ENCODE measurements around the gene GLS. TPM values are rescaled to one million over a fixed set of nuclear protein-coding genes. Genes with fewer than 3 reads are reported as not detected.

GLS gene
- total and polyA plus RNA-seq, 9 of the 15 experiments (the other 6 are each of a cell fraction or from before 2014, with no cell fraction given) = 13.7 to 77.5 (median 48.2) TPM

DNA sequence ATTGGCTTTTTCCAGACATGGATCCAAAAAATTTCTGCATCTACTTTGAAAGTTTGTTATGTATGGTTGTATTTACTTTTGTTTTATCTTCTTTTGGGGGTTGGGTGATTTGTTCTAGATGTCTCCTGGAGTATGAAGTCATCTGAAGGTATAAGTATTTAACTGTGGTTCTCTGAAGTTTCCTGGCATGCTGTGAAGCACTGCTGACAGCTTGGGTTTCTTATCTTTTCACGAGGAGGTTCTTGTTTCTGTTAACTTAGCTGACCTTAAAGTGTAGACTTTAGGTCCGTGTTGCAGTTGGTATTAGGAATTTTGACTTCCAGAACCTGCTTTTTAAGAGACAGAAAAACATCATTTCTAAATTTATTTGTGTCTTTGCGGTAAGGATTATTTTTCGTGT, 15.9 kb downstream of the GLS start (continued):
- TF ChIP-seq, protein P1, sequence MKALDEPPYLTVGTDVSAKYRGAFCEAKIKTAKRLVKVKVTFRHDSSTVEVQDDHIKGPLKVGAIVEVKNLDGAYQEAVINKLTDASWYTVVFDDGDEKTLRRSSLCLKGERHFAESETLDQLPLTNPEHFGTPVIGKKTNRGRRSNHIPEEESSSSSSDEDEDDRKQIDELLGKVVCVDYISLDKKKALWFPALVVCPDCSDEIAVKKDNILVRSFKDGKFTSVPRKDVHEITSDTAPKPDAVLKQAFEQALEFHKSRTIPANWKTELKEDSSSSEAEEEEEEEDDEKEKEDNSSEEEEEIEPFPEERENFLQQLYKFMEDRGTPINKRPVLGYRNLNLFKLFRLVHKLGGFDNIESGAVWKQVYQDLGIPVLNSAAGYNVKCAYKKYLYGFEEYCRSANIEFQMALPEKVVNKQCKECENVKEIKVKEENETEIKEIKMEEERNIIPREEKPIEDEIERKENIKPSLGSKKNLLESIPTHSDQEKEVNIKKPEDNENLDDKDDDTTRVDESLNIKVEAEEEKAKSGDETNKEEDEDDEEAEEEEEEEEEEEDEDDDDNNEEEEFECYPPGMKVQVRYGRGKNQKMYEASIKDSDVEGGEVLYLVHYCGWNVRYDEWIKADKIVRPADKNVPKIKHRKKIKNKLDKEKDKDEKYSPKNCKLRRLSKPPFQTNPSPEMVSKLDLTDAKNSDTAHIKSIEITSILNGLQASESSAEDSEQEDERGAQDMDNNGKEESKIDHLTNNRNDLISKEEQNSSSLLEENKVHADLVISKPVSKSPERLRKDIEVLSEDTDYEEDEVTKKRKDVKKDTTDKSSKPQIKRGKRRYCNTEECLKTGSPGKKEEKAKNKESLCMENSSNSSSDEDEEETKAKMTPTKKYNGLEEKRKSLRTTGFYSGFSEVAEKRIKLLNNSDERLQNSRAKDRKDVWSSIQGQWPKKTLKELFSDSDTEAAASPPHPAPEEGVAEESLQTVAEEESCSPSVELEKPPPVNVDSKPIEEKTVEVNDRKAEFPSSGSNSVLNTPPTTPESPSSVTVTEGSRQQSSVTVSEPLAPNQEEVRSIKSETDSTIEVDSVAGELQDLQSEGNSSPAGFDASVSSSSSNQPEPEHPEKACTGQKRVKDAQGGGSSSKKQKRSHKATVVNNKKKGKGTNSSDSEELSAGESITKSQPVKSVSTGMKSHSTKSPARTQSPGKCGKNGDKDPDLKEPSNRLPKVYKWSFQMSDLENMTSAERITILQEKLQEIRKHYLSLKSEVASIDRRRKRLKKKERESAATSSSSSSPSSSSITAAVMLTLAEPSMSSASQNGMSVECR (CRISPR knock-in tag; IDR thresholded peaks at IDR 0.05) = no peak
- TF ChIP-seq TRIM28 (IDR thresholded peaks at IDR 0.05) (peak; percentile 19; the same call in 1 of the 2 replicates), MEF2D (tag; conservative IDR thresholded peaks at IDR 0.05; ENCODE audit: low read depth) (no peak), CCNT2 (IDR thresholded peaks at IDR 0.05; ENCODE audit: borderline replicate concordance, extremely low read depth, insufficient read length, low read depth, low read length) (peak; percentile 34), RNF2 (IDR thresholded peaks at IDR 0.05) (no peak), FOXA3 (CRISPR knock-in tag; conservative IDR thresholded peaks at IDR 0.05 in 1 of 2, IDR thresholded peaks at IDR 0.05 in 1 of 2) (peak in 1 of 2 experiments; percentile 11; a peak in 1 of 4 replicates), ZC3H11A (IDR thresholded peaks at IDR 0.05; ENCODE audit: low read depth, low read length) (no peak), PTBP1 (IDR thresholded peaks at IDR 0.05; ENCODE audit: low read depth, low read length) (no peak), RFX1 (IDR thresholded peaks at IDR 0.05) (no peak), CBX5 (IDR thresholded peaks at IDR 0.05; ENCODE audit: borderline replicate concordance, low read depth) (no peak), MEIS2 (IDR thresholded peaks at IDR 0.05; ENCODE audit: partially characterized antibody) (peak; percentile 90), RHOXF2B (CRISPR knock-in tag; conservative IDR thresholded peaks at IDR 0.05) (no peak), NR3C1 (CRISPR knock-in tag; IDR thresholded peaks at IDR 0.05) (no peak), KAT8 (IDR thresholded peaks at IDR 0.05; ENCODE audit: low read depth) (no peak), ESRRB (CRISPR knock-in tag; IDR thresholded peaks at IDR 0.05; ENCODE audit: borderline replicate concordance) (no peak), XRCC5 (IDR thresholded peaks at IDR 0.05; ENCODE audit: low read depth, low read length) (no peak), JUND (IDR thresholded peaks at IDR 0.05; ENCODE audit: borderline replicate concordance, low read depth, low read length) (peak; percentile 68), JUND (tag; IDR thresholded peaks at IDR 0.05; ENCODE audit: borderline replicate concordance, low read depth, low read length) (peak; percentile 45; the same call in 1 of the 3 replicates), MXI1 (IDR thresholded peaks at IDR 0.05; ENCODE audit: low read depth, low read length) (no peak), ZNF121 (CRISPR knock-in tag; conservative IDR thresholded peaks at IDR 0.05) (no peak)
- TF ChIP-seq, protein P2, sequence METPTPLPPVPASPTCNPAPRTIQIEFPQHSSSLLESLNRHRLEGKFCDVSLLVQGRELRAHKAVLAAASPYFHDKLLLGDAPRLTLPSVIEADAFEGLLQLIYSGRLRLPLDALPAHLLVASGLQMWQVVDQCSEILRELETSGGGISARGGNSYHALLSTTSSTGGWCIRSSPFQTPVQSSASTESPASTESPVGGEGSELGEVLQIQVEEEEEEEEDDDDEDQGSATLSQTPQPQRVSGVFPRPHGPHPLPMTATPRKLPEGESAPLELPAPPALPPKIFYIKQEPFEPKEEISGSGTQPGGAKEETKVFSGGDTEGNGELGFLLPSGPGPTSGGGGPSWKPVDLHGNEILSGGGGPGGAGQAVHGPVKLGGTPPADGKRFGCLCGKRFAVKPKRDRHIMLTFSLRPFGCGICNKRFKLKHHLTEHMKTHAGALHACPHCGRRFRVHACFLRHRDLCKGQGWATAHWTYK (CRISPR knock-in tag; IDR thresholded peaks at IDR 0.05) = no peak
- TF ChIP-seq, protein P3, sequence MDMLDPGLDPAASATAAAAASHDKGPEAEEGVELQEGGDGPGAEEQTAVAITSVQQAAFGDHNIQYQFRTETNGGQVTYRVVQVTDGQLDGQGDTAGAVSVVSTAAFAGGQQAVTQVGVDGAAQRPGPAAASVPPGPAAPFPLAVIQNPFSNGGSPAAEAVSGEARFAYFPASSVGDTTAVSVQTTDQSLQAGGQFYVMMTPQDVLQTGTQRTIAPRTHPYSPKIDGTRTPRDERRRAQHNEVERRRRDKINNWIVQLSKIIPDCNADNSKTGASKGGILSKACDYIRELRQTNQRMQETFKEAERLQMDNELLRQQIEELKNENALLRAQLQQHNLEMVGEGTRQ (CRISPR knock-in tag; IDR thresholded peaks at IDR 0.05) = no peak
- TF ChIP-seq, protein P4, sequence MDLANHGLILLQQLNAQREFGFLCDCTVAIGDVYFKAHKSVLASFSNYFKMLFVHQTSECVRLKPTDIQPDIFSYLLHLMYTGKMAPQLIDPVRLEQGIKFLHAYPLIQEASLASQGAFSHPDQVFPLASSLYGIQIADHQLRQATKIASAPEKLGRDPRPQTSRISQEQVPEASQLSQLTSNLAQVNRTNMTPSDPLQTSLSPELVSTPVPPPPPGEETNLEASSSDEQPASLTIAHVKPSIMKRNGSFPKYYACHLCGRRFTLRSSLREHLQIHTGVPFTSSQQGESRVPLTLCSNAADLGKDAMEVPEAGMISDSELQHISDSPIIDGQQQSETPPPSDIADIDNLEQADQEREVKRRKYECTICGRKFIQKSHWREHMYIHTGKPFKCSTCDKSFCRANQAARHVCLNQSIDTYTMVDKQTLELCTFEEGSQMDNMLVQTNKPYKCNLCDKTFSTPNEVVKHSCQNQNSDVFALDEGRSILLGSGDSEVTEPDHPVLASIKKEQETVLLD (IDR thresholded peaks at IDR 0.05) = no peak

All from K562 (cell line).